ENCODE data around the gene PNLIPRP3. TPM values are rescaled to one million over a fixed set of nuclear protein-coding genes. Genes with fewer than 3 reads are reported as not detected.
"Not testable (repeated sequence)": the region's sequence is repeated elsewhere in the genome, so short reads cannot be mapped to it uniquely, and the experiment has no call there.

Gene PNLIPRP3
- total RNA-seq, result not detected in 2 replicates

- no peak for DNase-seq (ENCODE audit: extremely low read depth, low read depth, low spot score)
Measured at GRCh38 chr10:116427671-116428070, at the start of gene PNLIPRP3. Gene PNLIPRP3, plus strand, starts transcription at chr10:116427847. Its CDS starts 166 bp downstream, at chr10:116428013.

- DNase-seq (ENCODE audit: extremely low read depth, low read depth, low spot score), result no peak
Measured at GRCh38 chr10:116382290-116382689, 45.4 kb upstream of the PNLIPRP3 start.

GRCh38 chr10:116385311-116385710 is 42.3 kb upstream of the PNLIPRP3 start:
- no peak for DNase-seq (ENCODE audit: extremely low read depth, low read depth, low spot score)

- peak; percentile 2 for DNase-seq (ENCODE audit: extremely low read depth, low read depth, low spot score)
Measured at GRCh38 chr10:116385994-116386809, 41.4 kb upstream of the PNLIPRP3 start.

- DNase-seq (ENCODE audit: extremely low read depth, low read depth, low spot score), result not testable (repeated sequence)
Measured at GRCh38 chr10:116393246-116393831, 34.3 kb upstream of the PNLIPRP3 start.

GRCh38 chr10:116395223-116395985 is 32.2 kb upstream of the PNLIPRP3 start:
- no peak for DNase-seq (ENCODE audit: extremely low read depth, low read depth, low spot score)

GRCh38 chr10:116398224-116398623 is 29.4 kb upstream of the PNLIPRP3 start:
- no peak for DNase-seq (ENCODE audit: extremely low read depth, low read depth, low spot score)

- no peak for DNase-seq (ENCODE audit: extremely low read depth, low read depth, low spot score)
Measured at GRCh38 chr10:116402858-116403257, 24.8 kb upstream of the PNLIPRP3 start.

- no peak for DNase-seq (ENCODE audit: extremely low read depth, low read depth, low spot score)
Measured at GRCh38 chr10:116403740-116404250, 23.9 kb upstream of the PNLIPRP3 start.

- DNase-seq (ENCODE audit: extremely low read depth, low read depth, low spot score), result no peak
Measured at GRCh38 chr10:116408719-116409118, 18.9 kb upstream of the PNLIPRP3 start.

GRCh38 chr10:116410351-116410750 is 17.3 kb upstream of the PNLIPRP3 start:
- DNase-seq (ENCODE audit: extremely low read depth, low read depth, low spot score), result no peak

GRCh38 chr10:116417821-116418220 is 9.8 kb upstream of the PNLIPRP3 start:
- DNase-seq (ENCODE audit: extremely low read depth, low read depth, low spot score), result no peak

GRCh38 chr10:116418389-116418788 is 9.3 kb upstream of the PNLIPRP3 start:
- no peak for DNase-seq (ENCODE audit: extremely low read depth, low read depth, low spot score)

GRCh38 chr10:116421815-116422214 is 5.8 kb upstream of the PNLIPRP3 start:
- no peak for DNase-seq (ENCODE audit: extremely low read depth, low read depth, low spot score)

GRCh38 chr10:116429288-116429977 is 1.8 kb downstream of the PNLIPRP3 start:
- DNase-seq (ENCODE audit: extremely low read depth, low read depth, low spot score), result no peak

GRCh38 chr10:116430288-116430687 is 2.6 kb downstream of the PNLIPRP3 start:
- DNase-seq (ENCODE audit: extremely low read depth, low read depth, low spot score), result no peak

GRCh38 chr10:116431598-116431997 is 4.0 kb downstream of the PNLIPRP3 start:
- DNase-seq (ENCODE audit: extremely low read depth, low read depth, low spot score), result no peak

GRCh38 chr10:116437076-116437692 is 9.5 kb downstream of the PNLIPRP3 start:
- no peak for DNase-seq (ENCODE audit: extremely low read depth, low read depth, low spot score)

GRCh38 chr10:116440330-116441030 is 12.8 kb downstream of the PNLIPRP3 start:
- no peak for DNase-seq (ENCODE audit: extremely low read depth, low read depth, low spot score)
